Endothelial cell (in vitro differentiated cells): ENCODE data around the gene GPM6B. TPM values are rescaled to one million over a fixed set of nuclear protein-coding genes. Genes with fewer than 3 reads are reported as not detected.

Source experiments
- DNase-seq: peaks from one replicate; pipeline ENCODE4 v3.0.0; 2021; ENCODE audit warnings: low spot score
- H3K27ac Mint-ChIP-seq: one replicate; pipeline ENCODE4 v1.8.0; 2021; ENCODE audit warnings: mixed read lengths, inconsistent platforms; ENCODE audit not compliant: unreplicated experiment
- H3K27me3 Mint-ChIP-seq: one replicate; pipeline ENCODE4 v1.8.0; 2021; ENCODE audit warnings: mild to moderate bottlenecking, moderate library complexity, mixed read lengths, inconsistent platforms; ENCODE audit not compliant: unreplicated experiment
- H3K36me3 Mint-ChIP-seq: one replicate; pipeline ENCODE4 v1.8.0; 2021; ENCODE audit warnings: mild to moderate bottlenecking, low read depth, mixed read lengths, inconsistent platforms; ENCODE audit not compliant: unreplicated experiment
- H3K4me1 Mint-ChIP-seq: one replicate; pipeline ENCODE4 v1.8.0; 2021; ENCODE audit warnings: mild to moderate bottlenecking, mixed read lengths, inconsistent platforms; ENCODE audit not compliant: unreplicated experiment
- H3K4me3 Mint-ChIP-seq: one replicate; pipeline ENCODE4 v1.8.0; 2021; ENCODE audit warnings: mild to moderate bottlenecking, mixed read lengths, inconsistent platforms; ENCODE audit not compliant: unreplicated experiment
- H3K9me3 Mint-ChIP-seq: one replicate; pipeline ENCODE4 v1.8.0; 2021; ENCODE audit warnings: mixed read lengths, inconsistent platforms; ENCODE audit not compliant: unreplicated experiment
- CTCF ChIP-seq: fragments of 200-600 bp; sonication (generic); IDR thresholded peaks from one replicate; pipeline ENCODE4 v1.5.0; 2021; ENCODE audit warnings: antibody characterized with exemption; ENCODE audit not compliant: unreplicated experiment
- long read RNA-seq: library from polyadenylated mRNA; unstranded; transcript quantifications from one replicate; pipeline ENCODE4 v2.0.0, GENCODE V29; 2020; ENCODE audit not compliant: unreplicated experiment
- total RNA-seq: library from RNA; stranded (reverse); fragmentation: NEBNext Ultra II Directional; extraction: Animal tissue kit (Norgen Biotek cat#: 25700); gene quantifications from one replicate; pipeline ENCODE4 v1.2.1, GENCODE V29; 2021; ENCODE audit not compliant: unreplicated experiment

Gene GPM6B
- total RNA-seq, result 18.8 TPM
- long read RNA-seq, transcript GPM6B-205 (7 exons, 3,957 nt), result major isoform, 26 of 28 reads
- long read RNA-seq, partial matches to known transcripts, result 2 of 28 reads
- long read RNA-seq, other reads (novel, unspliced or antisense), result 0 of 28 reads

- no peak within 1 kb of the TSS for H3K27ac Mint-ChIP-seq
- TF ChIP-seq CTCF, result no peak
- H3K4me3 Mint-ChIP-seq, result no peak within 1 kb of the TSS
- H3K4me1 Mint-ChIP-seq, result peaks cover 7% of the 10 kb centered on the region
- H3K9me3 Mint-ChIP-seq, result no peaks in the 10 kb centered on the region
- peaks cover 4% of the 10 kb centered on the region for H3K27me3 Mint-ChIP-seq
- H3K36me3 Mint-ChIP-seq, result peaks cover 4% of the 10 kb centered on the region
- DNase-seq, result no peak
Measured at GRCh38 chrX:13816643-13817627, at the start of gene GPM6B. Gene GPM6B (minus strand): TSS chrX:13817093. CDS start chrX:13816904, 189 bp downstream.

GRCh38 chrX:13864264-13864663 lies 47.4 kb upstream of the GPM6B start:
- H3K4me1 Mint-ChIP-seq, result no peaks in the 10 kb centered on the region
- no peaks in the 10 kb centered on the region for H3K27me3 Mint-ChIP-seq
- no peak for TF ChIP-seq CTCF
- H3K4me3 Mint-ChIP-seq, result no peak overlapping the region
- no peak overlapping the region for H3K27ac Mint-ChIP-seq
- DNase-seq, result no peak
- no peaks in the 10 kb centered on the region for H3K36me3 Mint-ChIP-seq
- no peaks in the 10 kb centered on the region for H3K9me3 Mint-ChIP-seq

GRCh38 chrX:13863324-13863723 lies 46.4 kb upstream of the GPM6B start:
- Mint-ChIP-seq H3K27ac (no peak overlapping the region), H3K4me3 (no peak overlapping the region), H3K9me3 (no peaks in the 10 kb centered on the region), H3K36me3 (no peaks in the 10 kb centered on the region), H3K4me1 (no peaks in the 10 kb centered on the region), H3K27me3 (no peaks in the 10 kb centered on the region)
- DNase-seq, result no peak
- no peak for TF ChIP-seq CTCF

GRCh38 chrX:13859724-13860123 lies 42.8 kb upstream of the GPM6B start:
- Mint-ChIP-seq H3K4me3 (no peak overlapping the region), H3K4me1 (no peaks in the 10 kb centered on the region), H3K27ac (no peak overlapping the region)

More at GRCh38 chrX:13859724-13860123, 42.8 kb upstream of the GPM6B start:
- H3K9me3 Mint-ChIP-seq, result no peaks in the 10 kb centered on the region
- H3K27me3 Mint-ChIP-seq, result no peaks in the 10 kb centered on the region
- DNase-seq, result no peak
- no peak for TF ChIP-seq CTCF
- no peaks in the 10 kb centered on the region for H3K36me3 Mint-ChIP-seq
